ENCODE measurements around the gene PCGF1.

The PCGF1 gene

DNA sequence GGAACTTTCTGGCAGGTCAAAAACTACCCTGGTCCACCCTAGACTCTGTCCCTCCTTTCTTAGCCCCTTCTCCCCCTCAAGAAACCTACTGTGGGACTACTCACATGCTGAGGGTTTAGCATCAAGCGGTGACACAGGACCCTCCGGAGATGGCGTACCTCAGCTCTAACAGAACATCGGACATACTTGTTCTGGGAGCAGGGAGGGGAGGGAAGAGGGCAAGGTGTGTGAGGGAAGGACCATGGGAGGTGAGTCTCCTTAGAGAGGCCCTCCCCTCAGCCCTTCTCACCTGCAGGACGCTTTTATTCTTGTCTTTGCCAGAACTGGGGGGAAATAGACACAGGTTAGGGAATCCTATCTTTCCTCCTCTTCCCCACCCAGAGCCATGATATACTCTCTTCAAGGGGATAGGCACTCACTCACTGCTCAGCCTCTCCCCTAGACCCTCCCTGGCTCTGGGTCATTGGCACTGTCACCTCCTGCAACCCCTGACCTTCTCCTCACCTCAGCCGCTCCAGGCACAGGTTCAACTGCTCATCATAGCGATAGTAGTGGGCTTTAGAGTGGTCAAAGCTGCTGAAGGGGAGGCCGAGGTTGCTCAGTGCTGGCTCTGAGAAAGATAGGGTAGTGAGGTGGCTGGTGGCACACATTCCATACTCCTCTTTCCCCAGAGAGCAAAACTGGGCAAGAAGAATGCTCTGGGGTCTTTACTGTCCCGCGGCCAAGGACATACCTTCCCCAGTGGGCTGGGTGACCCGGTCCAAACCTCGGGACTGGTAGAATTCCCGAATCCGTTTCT lies 1.8 kb downstream of the PCGF1 start:
- DNase-seq (ENCODE audit: extremely low read depth, low read depth) = no peak
- TF ChIP-seq, protein P1, sequence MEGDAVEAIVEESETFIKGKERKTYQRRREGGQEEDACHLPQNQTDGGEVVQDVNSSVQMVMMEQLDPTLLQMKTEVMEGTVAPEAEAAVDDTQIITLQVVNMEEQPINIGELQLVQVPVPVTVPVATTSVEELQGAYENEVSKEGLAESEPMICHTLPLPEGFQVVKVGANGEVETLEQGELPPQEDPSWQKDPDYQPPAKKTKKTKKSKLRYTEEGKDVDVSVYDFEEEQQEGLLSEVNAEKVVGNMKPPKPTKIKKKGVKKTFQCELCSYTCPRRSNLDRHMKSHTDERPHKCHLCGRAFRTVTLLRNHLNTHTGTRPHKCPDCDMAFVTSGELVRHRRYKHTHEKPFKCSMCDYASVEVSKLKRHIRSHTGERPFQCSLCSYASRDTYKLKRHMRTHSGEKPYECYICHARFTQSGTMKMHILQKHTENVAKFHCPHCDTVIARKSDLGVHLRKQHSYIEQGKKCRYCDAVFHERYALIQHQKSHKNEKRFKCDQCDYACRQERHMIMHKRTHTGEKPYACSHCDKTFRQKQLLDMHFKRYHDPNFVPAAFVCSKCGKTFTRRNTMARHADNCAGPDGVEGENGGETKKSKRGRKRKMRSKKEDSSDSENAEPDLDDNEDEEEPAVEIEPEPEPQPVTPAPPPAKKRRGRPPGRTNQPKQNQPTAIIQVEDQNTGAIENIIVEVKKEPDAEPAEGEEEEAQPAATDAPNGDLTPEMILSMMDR (IDR thresholded peaks at IDR 0.05; ENCODE audit: low read depth, low read length) = no peak

DNA sequence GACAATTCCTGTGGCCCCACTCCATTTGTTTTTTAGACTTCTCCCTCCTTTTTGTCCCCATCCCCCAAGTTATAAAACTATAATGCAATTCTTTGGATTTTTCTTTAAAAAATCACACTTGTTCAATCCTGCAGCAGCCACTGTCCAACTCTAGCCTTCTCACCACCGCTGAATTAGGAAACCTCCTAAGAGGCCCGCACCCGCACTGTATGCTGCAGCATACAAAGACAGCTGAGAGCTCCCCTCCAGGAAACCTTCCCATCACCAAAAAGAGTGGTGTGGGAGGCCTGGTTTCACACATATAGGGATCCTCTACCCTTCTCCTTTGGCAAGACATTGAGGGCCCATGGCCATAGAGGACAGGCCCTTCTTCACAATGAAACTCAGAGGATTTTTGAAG lies 2.9 kb downstream of the PCGF1 start:
- TF ChIP-seq, protein P1 (IDR thresholded peaks at IDR 0.05; ENCODE audit: low read depth, low read length) = no peak
- DNase-seq (ENCODE audit: extremely low read depth, low read depth) = no peak

DNA sequence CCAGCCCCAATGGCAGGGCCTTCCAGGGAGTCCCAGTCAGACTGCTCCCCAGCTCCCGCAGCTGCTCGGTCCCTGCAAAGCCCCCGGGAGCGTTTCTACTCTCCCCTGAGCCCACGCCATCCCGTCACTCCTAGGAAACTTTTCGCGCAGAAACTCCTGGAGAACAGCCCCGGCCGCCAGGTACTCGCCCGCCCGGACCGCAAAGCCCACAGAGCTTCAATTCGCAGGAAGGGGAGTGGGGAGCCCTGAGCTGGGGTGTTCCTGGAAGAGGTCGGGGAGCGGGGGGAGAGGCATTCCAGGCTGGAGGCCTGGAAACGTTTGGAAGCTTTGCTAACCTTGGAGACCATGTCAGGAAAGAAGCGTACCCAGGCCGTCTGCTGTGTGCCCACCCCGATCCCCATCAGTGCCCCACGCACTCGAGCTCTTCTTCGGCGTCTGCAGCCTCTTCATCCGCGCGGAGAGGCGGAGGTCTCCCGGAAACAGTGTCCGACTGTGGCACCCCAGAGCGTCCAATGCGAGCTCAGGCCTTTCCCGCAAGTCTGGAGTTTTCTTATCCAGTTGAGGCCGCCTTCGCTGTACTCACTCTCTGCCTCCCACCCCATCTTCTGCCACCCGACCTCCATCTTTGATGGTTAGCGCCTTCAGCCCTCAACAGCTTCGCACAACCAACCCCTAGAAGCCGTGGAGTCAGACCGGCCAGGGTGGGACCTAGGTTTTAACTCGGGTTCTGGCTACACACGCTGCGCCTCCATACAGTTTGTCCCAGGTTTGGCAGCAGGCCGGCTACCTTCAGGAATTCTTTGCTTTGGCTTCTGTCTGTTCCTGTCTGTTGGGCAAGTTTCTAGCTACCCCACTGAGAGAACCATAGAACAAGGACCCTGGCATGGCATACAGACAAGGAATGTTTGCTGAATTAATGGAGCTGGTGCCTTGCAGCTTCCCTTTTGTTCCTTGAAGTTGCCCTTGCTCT lies 3.7 kb downstream of the PCGF1 start:
- TF ChIP-seq, protein P1 (IDR thresholded peaks at IDR 0.05; ENCODE audit: low read depth, low read length) = no peak
- DNase-seq (ENCODE audit: extremely low read depth, low read depth) = no peak

DNA sequence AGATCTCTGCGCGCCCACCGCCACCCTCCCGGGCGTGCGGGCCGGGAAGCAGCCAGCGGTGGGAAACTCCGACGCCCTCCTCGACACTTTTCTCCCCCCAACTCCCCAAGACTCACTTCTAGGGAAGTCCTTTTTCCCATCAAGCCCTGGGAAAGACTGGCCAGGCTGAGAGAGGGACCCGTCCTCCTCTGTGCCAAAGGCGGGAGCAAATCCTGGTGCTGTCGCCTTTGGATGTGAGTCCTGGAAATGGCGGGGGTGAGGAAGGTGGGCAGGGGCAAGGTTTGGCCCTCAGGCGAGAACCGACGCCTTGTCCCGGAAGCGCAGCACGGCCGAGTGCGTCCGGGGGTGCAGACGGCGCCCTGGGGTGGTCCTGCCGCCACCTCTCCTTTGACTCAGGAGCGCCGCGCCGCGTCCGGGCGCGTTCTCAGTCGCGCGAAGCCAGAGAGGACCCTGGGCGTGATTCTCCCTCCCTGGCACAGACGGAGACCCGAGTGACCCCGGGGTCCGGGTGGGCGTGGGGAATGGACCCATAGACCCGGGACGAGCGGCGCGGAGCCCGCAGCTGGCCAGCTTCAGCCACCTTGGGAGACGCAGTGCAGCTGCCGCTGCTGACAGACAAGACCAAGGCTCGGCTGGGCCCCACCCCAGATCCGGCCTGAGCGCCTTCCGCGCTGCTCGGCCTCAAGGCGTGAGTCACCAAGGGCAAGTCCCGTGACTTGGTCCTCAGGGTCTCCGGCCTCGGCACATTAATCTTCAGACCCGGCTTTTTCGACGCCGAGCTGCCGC lies 4.6 kb downstream of the PCGF1 start:
- DNase-seq (ENCODE audit: extremely low read depth, low read depth) = peak; percentile 50

GRCh38 chr2:74502147-74502719 lies 5.3 kb downstream of the PCGF1 start:
- no peak for DNase-seq (ENCODE audit: extremely low read depth, low read depth)

More for the DNA sequence above, 4.6 kb downstream of the PCGF1 start:
- TF ChIP-seq, protein P1 (IDR thresholded peaks at IDR 0.05; ENCODE audit: low read depth, low read length) = peak; percentile 42

DNA sequence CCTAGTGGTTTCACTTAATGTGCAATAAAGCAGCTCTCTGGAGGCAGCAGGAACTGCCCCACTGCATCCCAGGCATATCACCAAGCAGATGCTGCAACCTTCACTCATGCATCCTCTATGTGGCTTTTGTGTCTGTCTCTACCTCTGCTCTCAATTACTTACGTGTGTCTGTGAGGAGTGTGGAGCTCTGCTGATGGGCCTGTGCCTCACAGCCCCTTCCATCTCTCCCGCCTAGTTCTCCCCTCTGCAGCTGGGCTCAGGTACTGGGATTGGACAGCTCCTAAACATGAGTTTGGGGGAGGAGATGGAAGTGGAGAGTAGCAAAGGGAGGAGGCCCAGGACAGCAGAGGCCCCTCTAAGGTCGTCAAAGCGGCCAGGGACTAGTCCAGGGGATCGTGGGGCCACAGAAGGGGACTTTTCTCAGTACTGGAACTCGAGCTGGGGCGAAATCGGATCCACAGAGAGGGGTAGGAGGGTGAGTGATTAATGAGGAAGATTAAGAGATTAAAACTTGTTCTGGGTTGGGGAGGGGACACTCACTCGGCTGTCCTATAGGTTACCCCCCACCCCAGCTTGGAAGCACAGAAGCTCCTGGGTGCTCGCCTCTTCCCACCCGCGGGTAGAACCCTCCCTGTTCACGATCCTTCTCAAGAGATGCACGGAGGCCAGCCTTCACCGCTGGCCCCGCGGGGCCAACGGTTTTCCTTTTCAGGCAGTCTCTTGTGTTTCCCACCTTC lies 6.0 kb downstream of the PCGF1 start:
- no peak for DNase-seq (ENCODE audit: extremely low read depth, low read depth)
- TF ChIP-seq, protein P1 (IDR thresholded peaks at IDR 0.05; ENCODE audit: low read depth, low read length) = no peak

More at GRCh38 chr2:74502147-74502719, 5.3 kb downstream of the PCGF1 start:
- TF ChIP-seq, protein P1 (IDR thresholded peaks at IDR 0.05; ENCODE audit: low read depth, low read length) = no peak
